Measurements from ENCODE around the gene ZMAT2. TPM values are rescaled to one million over a fixed set of nuclear protein-coding genes. Genes with fewer than 3 reads are reported as not detected.

ZMAT2 gene
- 29.5 and 35.7 TPM in 2 replicates for total RNA-seq

GRCh38 chr5:140700177-140701144, at the start of gene ZMAT2:
TSS of gene ZMAT2 (plus strand) at chr5:140700447. CDS start at chr5:140700461, 14 bp downstream.

DNA sequence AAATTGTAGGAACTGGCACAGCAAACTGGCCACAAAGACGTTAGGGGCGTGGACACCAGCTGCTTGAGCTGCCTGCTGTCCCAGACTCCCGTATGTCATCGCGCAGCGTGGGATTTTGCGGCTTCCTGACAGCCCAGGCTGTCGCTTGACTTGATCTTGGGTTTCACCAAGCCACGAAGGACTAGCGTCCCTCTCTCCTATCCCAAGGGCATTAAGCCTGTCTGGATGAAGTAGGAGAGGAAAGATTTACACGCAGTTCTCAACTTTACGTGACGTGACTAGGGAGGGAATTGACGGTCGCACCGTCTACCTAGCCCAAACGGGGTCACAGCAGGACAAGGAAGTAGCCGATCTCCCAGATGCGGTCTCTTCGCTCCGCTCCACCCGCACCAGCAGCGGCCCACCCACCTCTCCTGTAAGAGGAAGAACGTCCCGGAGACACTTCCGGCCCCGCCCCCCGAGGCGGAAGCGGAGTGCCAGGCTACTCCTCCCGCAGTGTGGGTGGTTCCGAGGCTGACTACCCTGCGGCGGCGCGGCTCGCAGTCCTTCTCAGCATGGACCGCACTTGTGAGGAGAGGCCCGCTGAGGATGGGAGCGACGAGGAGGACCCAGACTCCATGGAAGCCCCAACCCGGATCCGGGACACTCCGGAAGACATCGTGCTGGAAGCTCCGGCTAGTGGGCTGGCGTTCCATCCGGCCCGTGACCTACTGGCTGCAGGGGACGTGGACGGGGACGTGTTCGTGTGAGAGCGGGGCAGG, 35.7 kb upstream of the ZMAT2 start, which contains the start of gene WDR55:
Gene WDR55, plus strand, starts transcription at position 546 of the 761 bp plus-strand sequence. Its CDS starts 9 bp downstream, at position 555.

GRCh38 chr5:140673187-140673976, 26.9 kb upstream of the ZMAT2 start, which contains the start of gene DND1:
TSS of gene DND1 (minus strand) at chr5:140673576. CDS start at chr5:140673542, 34 bp downstream.

GRCh38 chr5:140690941-140691924, 9.0 kb upstream of the ZMAT2 start, which contains the start of the genes HARS1 and HARS2:
TSS of gene HARS1 (minus strand) at chr5:140691370. CDS start at chr5:140691304, 66 bp downstream.
TSS of gene HARS2 (plus strand) at chr5:140691455. CDS start at chr5:140691649, 194 bp downstream.

Small RNA genes within 50 kb of the gene (small RNA-seq; reads per million reads assigned to genes)
- gene VTRNA1-1 (ENCODE audit: low replicate concordance) (46.9 reads per million, percentile 98 among the genes with 10 or more reads in this experiment), gene VTRNA1-2 (ENCODE audit: low replicate concordance) (21.9 reads per million, percentile 97 among the genes with 10 or more reads in this experiment), gene VTRNA1-3 (ENCODE audit: low replicate concordance) (3.4 reads per million, percentile 81 among the genes with 10 or more reads in this experiment)

Other genes with a start within 250 kb of the ZMAT2 start
- gene EIF4EBP3, start 152.8 kb upstream of the ZMAT2 start, total RNA-seq: 1.3 TPM in 1 of 2 replicates, not detected in the other
- 42.0 and 44.7 TPM in 2 replicates for gene SRA1, start 143.0 kb upstream of the ZMAT2 start, total RNA-seq
- 11.7 and 31.1 TPM in 2 replicates for gene APBB3, start 135.8 kb upstream of the ZMAT2 start, total RNA-seq
- 41.6 and 45.5 TPM in 2 replicates for gene SLC35A4, start 135.6 kb upstream of the ZMAT2 start, total RNA-seq
- 1.3 and 1.8 TPM in 2 replicates for gene CD14, start 67.3 kb upstream of the ZMAT2 start, total RNA-seq
- gene TMCO6, start 61.0 kb upstream of the ZMAT2 start, total RNA-seq: 12.9 and 24.5 TPM in 2 replicates
- 19.9 and 24.1 TPM in 2 replicates for gene NDUFA2, start 52.8 kb upstream of the ZMAT2 start, total RNA-seq
- gene IK, start 52.6 kb upstream of the ZMAT2 start, total RNA-seq: 67.3 and 127 TPM in 2 replicates
- 32.8 and 46.2 TPM in 2 replicates for gene WDR55, start 35.5 kb upstream of the ZMAT2 start, total RNA-seq
- gene DND1, start 26.9 kb upstream of the ZMAT2 start, total RNA-seq: 0.44 and 0.86 TPM in 2 replicates
- gene HARS1, start 9.1 kb upstream of the ZMAT2 start, total RNA-seq: 47.9 and 91.9 TPM in 2 replicates
- 27.1 and 32.5 TPM in 2 replicates for gene HARS2, start 9.0 kb upstream of the ZMAT2 start, total RNA-seq
- not detected in 2 replicates for gene PCDHA1, start 85.7 kb downstream of the ZMAT2 start, total RNA-seq
- gene PCDHA2, start 94.4 kb downstream of the ZMAT2 start, total RNA-seq: under 0.01 TPM in 1 of 2 replicates, not detected in the other
- gene PCDHA3, start 100.6 kb downstream of the ZMAT2 start, total RNA-seq: 0.14 and 0.22 TPM in 2 replicates
- gene PCDHA4, start 106.6 kb downstream of the ZMAT2 start, total RNA-seq: under 0.01 and 0.14 TPM in 2 replicates
- not detected in 2 replicates for gene PCDHA5, start 121.2 kb downstream of the ZMAT2 start, total RNA-seq
- 0.14 and 0.44 TPM in 2 replicates for gene PCDHA6, start 127.5 kb downstream of the ZMAT2 start, total RNA-seq
- gene PCDHA7, start 133.8 kb downstream of the ZMAT2 start, total RNA-seq: under 0.01 and 0.29 TPM in 2 replicates
- under 0.01 TPM in 1 of 2 replicates, not detected in the other for gene PCDHA8, start 140.7 kb downstream of the ZMAT2 start, total RNA-seq
- under 0.01 TPM in 2 replicates for gene PCDHA9, start 147.9 kb downstream of the ZMAT2 start, total RNA-seq
- gene PCDHA10, start 155.4 kb downstream of the ZMAT2 start, total RNA-seq: under 0.01 and 0.14 TPM in 2 replicates
- gene PCDHA11, start 168.5 kb downstream of the ZMAT2 start, total RNA-seq: 0.57 TPM in 1 of 2 replicates, not detected in the other
- gene PCDHA12, start 174.9 kb downstream of the ZMAT2 start, total RNA-seq: under 0.01 and 0.14 TPM in 2 replicates
- not detected in 2 replicates for gene PCDHA13, start 181.7 kb downstream of the ZMAT2 start, total RNA-seq
- gene PCDHAC1, start 225.9 kb downstream of the ZMAT2 start, total RNA-seq: under 0.01 TPM in 1 of 2 replicates, not detected in the other

All from placental pericyte (primary cell).